GM12864 (cell line): ENCODE data around the gene PNLIPRP3.

ENCODE experiments used
- DNase-seq: peaks from one replicate; pipeline ENCODE4 v3.0.0-alpha.2; 2011; ENCODE audit warnings: low read depth
- H3K4me3 ChIP-seq: 2 replicates; pipeline ENCODE4 v1.5.1; 2011; ENCODE audit warnings: mild to moderate bottlenecking, low read depth, low read length, control low read depth
- TF ChIP-seq, protein P1 (sequence below): IDR thresholded peaks from 2 replicates; pipeline ENCODE4 v1.5.1; 2011; ENCODE audit warnings: low read depth, mild to moderate bottlenecking, moderate library complexity, low read length, control low read depth, inconsistent platforms; ENCODE audit errors: missing control alignments

The PNLIPRP3 gene

DNA sequence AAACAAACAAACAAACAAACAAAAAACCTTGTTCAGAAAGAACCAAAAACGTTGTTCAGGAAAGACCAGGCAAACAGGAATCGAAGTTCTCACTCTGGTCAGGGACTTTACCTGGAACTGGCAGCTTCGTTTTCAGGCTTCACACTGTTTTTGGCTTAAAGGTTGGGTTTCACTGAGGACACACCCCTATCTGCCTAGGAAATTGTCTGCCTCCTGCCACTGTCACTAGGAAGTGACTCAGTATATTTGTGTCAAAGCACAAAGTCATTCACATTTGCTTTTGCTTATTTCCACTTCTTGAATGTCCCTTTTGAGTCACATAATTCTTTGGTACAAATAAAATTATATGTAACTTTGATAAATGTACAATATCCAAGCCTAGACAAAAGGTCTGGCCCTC lies 37.9 kb downstream of the PNLIPRP3 start:
- TF ChIP-seq, protein P1, sequence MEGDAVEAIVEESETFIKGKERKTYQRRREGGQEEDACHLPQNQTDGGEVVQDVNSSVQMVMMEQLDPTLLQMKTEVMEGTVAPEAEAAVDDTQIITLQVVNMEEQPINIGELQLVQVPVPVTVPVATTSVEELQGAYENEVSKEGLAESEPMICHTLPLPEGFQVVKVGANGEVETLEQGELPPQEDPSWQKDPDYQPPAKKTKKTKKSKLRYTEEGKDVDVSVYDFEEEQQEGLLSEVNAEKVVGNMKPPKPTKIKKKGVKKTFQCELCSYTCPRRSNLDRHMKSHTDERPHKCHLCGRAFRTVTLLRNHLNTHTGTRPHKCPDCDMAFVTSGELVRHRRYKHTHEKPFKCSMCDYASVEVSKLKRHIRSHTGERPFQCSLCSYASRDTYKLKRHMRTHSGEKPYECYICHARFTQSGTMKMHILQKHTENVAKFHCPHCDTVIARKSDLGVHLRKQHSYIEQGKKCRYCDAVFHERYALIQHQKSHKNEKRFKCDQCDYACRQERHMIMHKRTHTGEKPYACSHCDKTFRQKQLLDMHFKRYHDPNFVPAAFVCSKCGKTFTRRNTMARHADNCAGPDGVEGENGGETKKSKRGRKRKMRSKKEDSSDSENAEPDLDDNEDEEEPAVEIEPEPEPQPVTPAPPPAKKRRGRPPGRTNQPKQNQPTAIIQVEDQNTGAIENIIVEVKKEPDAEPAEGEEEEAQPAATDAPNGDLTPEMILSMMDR: no peak
- no peak for DNase-seq
- H3K4me3 ChIP-seq: no peak overlapping the region

GRCh38 chr10:116466715-116467422 lies 39.2 kb downstream of the PNLIPRP3 start:
- DNase-seq: no peak
- no peak overlapping the region for H3K4me3 ChIP-seq
- TF ChIP-seq, protein P1: no peak

- DNase-seq: no peak
- no peak overlapping the region for H3K4me3 ChIP-seq
- TF ChIP-seq, protein P1: no peak
Measured at GRCh38 chr10:116469437-116469836, 41.8 kb downstream of the PNLIPRP3 start.

GRCh38 chr10:116470071-116470470 lies 42.4 kb downstream of the PNLIPRP3 start:
- TF ChIP-seq, protein P1: no peak
- no peak for DNase-seq
- H3K4me3 ChIP-seq: no peak overlapping the region

GRCh38 chr10:116470768-116471415 lies 43.2 kb downstream of the PNLIPRP3 start:
- no peak for DNase-seq
- TF ChIP-seq, protein P1: peak; percentile 27
- H3K4me3 ChIP-seq: no peak overlapping the region

DNA sequence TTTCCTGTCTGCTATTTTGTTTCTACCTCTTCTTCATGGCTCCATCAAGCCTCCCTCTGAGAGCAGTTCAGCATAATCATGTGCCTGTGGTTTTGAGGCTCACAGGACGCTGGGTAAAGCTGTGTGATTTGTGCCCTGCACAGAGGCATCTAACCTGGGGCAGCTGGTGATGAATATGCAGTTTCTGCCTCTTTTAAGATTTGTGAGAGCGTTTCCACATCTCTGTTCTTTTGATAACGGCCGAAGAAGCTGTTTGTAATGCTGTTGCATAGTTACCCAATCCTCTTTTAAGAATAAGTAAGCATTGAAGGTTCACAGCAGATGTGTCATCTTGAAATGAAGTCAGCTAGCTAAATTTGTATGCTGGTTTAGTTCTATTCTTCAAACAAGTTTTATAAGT lies 45.2 kb downstream of the PNLIPRP3 start:
- TF ChIP-seq, protein P1: no peak
- no peak for DNase-seq
- no peak overlapping the region for H3K4me3 ChIP-seq
